Measurements from ENCODE around the gene PPP2R5E. TPM values are rescaled to one million over a fixed set of nuclear protein-coding genes. Genes with fewer than 3 reads are reported as not detected.
"Not testable (repeated sequence)": the region's sequence is repeated elsewhere in the genome, so short reads cannot be mapped to it uniquely, and the experiment has no call there.

The PPP2R5E gene
- total RNA-seq, 1 experiment from 2014 or later = 45.0 TPM

DNA sequence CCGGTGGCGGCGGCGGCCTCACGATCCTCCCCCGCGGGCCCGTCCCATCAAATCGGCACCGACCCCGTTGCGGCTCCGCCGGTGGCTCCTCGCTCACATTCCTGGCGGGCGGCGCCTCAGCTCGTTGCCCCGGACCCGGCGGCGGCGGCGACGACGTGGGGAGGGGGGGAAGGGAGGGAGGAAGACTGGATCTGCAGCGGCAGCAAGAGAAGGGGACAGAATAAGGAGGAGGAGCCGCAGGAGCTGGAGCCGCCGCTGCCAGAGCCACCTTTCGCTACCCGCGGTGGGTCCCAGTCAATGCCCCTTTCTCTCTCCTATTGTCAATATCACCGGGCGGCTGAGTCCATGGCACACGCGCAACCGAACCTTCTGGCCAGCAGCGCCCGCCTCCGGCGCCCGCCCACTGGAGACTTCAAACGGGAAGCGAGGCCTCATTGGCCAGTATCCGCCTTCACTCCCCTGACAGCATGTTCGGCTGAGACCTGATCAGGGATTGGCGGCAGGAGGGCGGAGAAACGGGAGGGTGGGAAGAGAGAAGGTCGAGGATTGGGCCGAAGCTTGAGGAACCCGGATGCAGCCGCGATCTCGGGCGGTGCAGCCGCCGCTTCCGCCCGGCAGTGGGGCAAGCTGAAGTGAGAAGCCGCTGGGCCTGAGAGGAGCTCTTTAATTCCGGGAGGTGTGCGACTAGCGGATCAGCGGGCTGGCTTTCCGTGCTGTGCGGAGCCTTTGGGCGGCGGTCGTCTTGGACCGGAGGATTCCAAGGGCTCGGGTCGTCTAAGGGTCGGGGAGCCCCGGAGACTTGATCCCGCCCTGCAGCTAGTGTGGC is at the start of gene PPP2R5E (continued):
- TF ChIP-seq, protein P1, sequence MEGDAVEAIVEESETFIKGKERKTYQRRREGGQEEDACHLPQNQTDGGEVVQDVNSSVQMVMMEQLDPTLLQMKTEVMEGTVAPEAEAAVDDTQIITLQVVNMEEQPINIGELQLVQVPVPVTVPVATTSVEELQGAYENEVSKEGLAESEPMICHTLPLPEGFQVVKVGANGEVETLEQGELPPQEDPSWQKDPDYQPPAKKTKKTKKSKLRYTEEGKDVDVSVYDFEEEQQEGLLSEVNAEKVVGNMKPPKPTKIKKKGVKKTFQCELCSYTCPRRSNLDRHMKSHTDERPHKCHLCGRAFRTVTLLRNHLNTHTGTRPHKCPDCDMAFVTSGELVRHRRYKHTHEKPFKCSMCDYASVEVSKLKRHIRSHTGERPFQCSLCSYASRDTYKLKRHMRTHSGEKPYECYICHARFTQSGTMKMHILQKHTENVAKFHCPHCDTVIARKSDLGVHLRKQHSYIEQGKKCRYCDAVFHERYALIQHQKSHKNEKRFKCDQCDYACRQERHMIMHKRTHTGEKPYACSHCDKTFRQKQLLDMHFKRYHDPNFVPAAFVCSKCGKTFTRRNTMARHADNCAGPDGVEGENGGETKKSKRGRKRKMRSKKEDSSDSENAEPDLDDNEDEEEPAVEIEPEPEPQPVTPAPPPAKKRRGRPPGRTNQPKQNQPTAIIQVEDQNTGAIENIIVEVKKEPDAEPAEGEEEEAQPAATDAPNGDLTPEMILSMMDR (IDR thresholded peaks at IDR 0.05 in 2 of 3, conservative IDR thresholded peaks at IDR 0.05 in 1 of 3; ENCODE audit: borderline replicate concordance in 1 of 3, insufficient read depth in 1 of 3, low read depth in 2 of 3, low read length in 2 of 3) = no peak
- TF ChIP-seq POLR2A (IDR thresholded peaks at IDR 0.05; ENCODE audit: borderline replicate concordance, extremely low read depth, insufficient read depth, insufficient read length) (peak; percentile 68), ZNF274 (IDR thresholded peaks at IDR 0.05; ENCODE audit: low read depth, low read length) (no peak)

DNA sequence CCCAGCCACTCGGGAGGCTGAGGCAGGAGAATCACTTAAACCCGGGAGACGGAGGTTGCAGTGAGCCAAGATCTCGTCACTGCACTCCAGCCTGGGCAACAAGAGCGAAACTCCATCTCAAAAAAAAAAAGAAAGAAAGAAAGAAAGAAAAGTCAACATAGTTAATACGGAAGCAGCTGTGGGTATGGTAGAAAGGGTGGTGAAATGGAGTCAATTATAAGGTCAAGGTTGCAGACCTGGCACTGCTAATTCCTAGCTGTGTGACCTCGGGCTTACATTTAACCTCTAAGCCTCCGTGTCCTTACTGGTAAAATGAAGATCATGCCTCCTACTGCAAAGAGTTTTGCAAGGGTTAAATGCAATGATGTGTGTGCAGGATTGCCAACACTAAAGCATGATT is 39.9 kb upstream of the PPP2R5E start:
- POLR2A ChIA-PET; H3K4me1 ChIP-seq (ENCODE audit: control insufficient read depth in 1 of 2, insufficient read depth in 2 of 2, low read length in 2 of 2); H3K27me3 ChIP-seq (ENCODE audit: insufficient read depth, low read length); BruUV-seq (replicated peaks); DNase-seq (ENCODE audit: low read depth, low spot score); intact Hi-C loops (cut with micrococcal nuclease); H3K9me3 ChIP-seq (ENCODE audit: control insufficient read depth in 1 of 2, insufficient read depth in 1 of 2, low read depth in 1 of 2, low read length in 2 of 2); H3K9ac ChIP-seq (ENCODE audit: low read length); H3K4me2 ChIP-seq (ENCODE audit: low read length); ATAC-seq; H3K27ac ChIP-seq (ENCODE audit: low read depth, low read length); H4K20me1 ChIP-seq (ENCODE audit: insufficient read depth); H3K36me3 ChIP-seq (ENCODE audit: control insufficient read depth in 1 of 2, insufficient read depth in 2 of 2, low read length in 2 of 2); H3K79me2 ChIP-seq (ENCODE audit: insufficient read depth, low read length); CTCF ChIA-PET; H3K4me3 ChIP-seq (replicated peaks in 1 of 2; ENCODE audit: low read depth in 1 of 2, low read length in 2 of 2); H2AFZ ChIP-seq (ENCODE audit: low read depth, low read length, poor library complexity, severe bottlenecking); RAD21 ChIA-PET (ENCODE audit: low non-redundant PET in 1 of 2, low total read pairs in 2 of 2, uncharacterized antibody in 2 of 2, unreplicated experiment in 2 of 2); H3K9me2 ChIP-seq (ENCODE audit: insufficient read depth): not testable (repeated sequence)

DNA sequence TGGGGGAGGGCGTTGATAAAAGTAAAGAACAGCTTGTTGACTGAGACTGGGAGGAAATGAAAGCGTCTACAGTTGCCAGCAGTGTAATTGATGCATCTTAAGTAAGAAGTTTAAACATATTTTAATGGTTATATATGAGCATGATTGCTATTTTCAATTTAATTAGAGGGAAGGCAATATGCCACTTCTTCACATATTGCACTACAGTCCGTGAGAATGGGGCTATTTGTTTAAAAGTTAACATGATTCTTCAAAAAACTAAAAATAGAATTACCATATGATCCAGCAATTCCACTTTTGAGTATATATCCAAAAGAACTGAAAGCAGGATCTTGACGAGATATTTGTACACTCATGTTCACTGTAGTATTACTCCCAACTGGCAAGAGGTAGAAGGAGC is 38.3 kb upstream of the PPP2R5E start:
- no peaks in the 10 kb centered on the region for H3K79me2 ChIP-seq (ENCODE audit: insufficient read depth, low read length)
- no peak overlapping the region for H3K27ac ChIP-seq (ENCODE audit: low read depth, low read length)
- no peaks in the 10 kb centered on the region for H3K4me1 ChIP-seq (ENCODE audit: control insufficient read depth in 1 of 2, insufficient read depth in 2 of 2, low read length in 2 of 2)
- ChIA-PET POLR2A (no interaction called here), RAD21 (ENCODE audit: low non-redundant PET in 1 of 2, low total read pairs in 2 of 2, uncharacterized antibody in 2 of 2, unreplicated experiment in 2 of 2) (no interaction called here), CTCF (no interaction called here)
- no peak for TF ChIP-seq REST (IDR thresholded peaks at IDR 0.05; ENCODE audit: low read depth)
- TF ChIP-seq POLR2A (IDR thresholded peaks at IDR 0.05; ENCODE audit: borderline replicate concordance, extremely low read depth, insufficient read depth, insufficient read length) = no peak
- TF ChIP-seq, protein P2, sequence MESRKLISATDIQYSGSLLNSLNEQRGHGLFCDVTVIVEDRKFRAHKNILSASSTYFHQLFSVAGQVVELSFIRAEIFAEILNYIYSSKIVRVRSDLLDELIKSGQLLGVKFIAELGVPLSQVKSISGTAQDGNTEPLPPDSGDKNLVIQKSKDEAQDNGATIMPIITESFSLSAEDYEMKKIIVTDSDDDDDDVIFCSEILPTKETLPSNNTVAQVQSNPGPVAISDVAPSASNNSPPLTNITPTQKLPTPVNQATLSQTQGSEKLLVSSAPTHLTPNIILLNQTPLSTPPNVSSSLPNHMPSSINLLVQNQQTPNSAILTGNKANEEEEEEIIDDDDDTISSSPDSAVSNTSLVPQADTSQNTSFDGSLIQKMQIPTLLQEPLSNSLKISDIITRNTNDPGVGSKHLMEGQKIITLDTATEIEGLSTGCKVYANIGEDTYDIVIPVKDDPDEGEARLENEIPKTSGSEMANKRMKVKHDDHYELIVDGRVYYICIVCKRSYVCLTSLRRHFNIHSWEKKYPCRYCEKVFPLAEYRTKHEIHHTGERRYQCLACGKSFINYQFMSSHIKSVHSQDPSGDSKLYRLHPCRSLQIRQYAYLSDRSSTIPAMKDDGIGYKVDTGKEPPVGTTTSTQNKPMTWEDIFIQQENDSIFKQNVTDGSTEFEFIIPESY (IDR thresholded peaks at IDR 0.05; ENCODE audit: extremely low read depth, insufficient replicate concordance, low read length) = no peak
- intact Hi-C loops (cut with micrococcal nuclease) = no loop called here
- H3K4me3 ChIP-seq (replicated peaks in 1 of 2; ENCODE audit: low read depth in 1 of 2, low read length in 2 of 2) = no peak overlapping the region
- H3K4me2 ChIP-seq (ENCODE audit: low read length) = no peak overlapping the region
- no peaks in the 10 kb centered on the region for H3K36me3 ChIP-seq (ENCODE audit: control insufficient read depth in 1 of 2, insufficient read depth in 2 of 2, low read length in 2 of 2)
- ATAC-seq = no peak
- no peak overlapping the region for H2AFZ ChIP-seq (ENCODE audit: low read depth, low read length, poor library complexity, severe bottlenecking)
- H3K9me2 ChIP-seq (ENCODE audit: insufficient read depth) = no peaks in the 10 kb centered on the region
- no TSS peak for BruUV-seq (replicated peaks)
- no peaks in the 10 kb centered on the region for H3K27me3 ChIP-seq (ENCODE audit: insufficient read depth, low read length)
- H3K9ac ChIP-seq (ENCODE audit: low read length) = no peak overlapping the region
- no peaks in the 10 kb centered on the region for H3K9me3 ChIP-seq (ENCODE audit: control insufficient read depth in 1 of 2, insufficient read depth in 1 of 2, low read depth in 1 of 2, low read length in 2 of 2)
- no peak for DNase-seq (ENCODE audit: low read depth, low spot score)
- no peaks in the 10 kb centered on the region for H4K20me1 ChIP-seq (ENCODE audit: insufficient read depth)
